Neuronal stem cell (in vitro differentiated cells): ENCODE results near the gene MCC.

Experiments used
- DNase-seq: peaks from one replicate; pipeline ENCODE4 v3.0.0-alpha.2; 2013; ENCODE audit warnings: low spot score
- H2AFZ ChIP-seq: one replicate; pipeline ENCODE4 v1.6.1; 2013; ENCODE audit warnings: mild to moderate bottlenecking, low read length, inconsistent platforms
- H2AK5ac ChIP-seq: 2 replicates; pipeline ENCODE4 v1.6.1; 2013; ENCODE audit warnings: low read depth, mild to moderate bottlenecking, inconsistent platforms, low read length, moderate library complexity, mixed read lengths
- H2BK120ac ChIP-seq: 2 replicates; pipeline ENCODE4 v1.6.1; 2013; ENCODE audit warnings: low read depth, mild to moderate bottlenecking, inconsistent platforms, low read length, moderate library complexity, mixed read lengths
- H2BK12ac ChIP-seq: one replicate; pipeline ENCODE4 v1.6.1; 2013; ENCODE audit warnings: low read length, inconsistent platforms
- H2BK15ac ChIP-seq: 2 replicates; pipeline ENCODE4 v1.6.1; 2013; ENCODE audit warnings: mild to moderate bottlenecking, low read length, inconsistent platforms, mixed read lengths
- H2BK5ac ChIP-seq: one replicate; pipeline ENCODE4 v1.6.1; 2013; ENCODE audit warnings: inconsistent platforms, mild to moderate bottlenecking, low read length, moderate library complexity
- H3K14ac ChIP-seq: one replicate; pipeline ENCODE4 v1.6.1; 2013; ENCODE audit warnings: low read length, inconsistent platforms
- H3K18ac ChIP-seq: 2 replicates; pipeline ENCODE4 v1.6.1; 2013; ENCODE audit warnings: low read length, inconsistent platforms
- H3K23ac ChIP-seq: 2 replicates; pipeline ENCODE4 v1.6.1; 2013; ENCODE audit warnings: low read depth, mild to moderate bottlenecking, mixed read lengths, low read length, inconsistent platforms; ENCODE audit not compliant: poor library complexity
- H3K27ac ChIP-seq: replicated peaks from 3 replicates; pipeline ENCODE4 v1.5.1; 2013; ENCODE audit warnings: low read length, inconsistent platforms
- H3K27me3 ChIP-seq, 3 experiments: 2 replicates each; pipeline ENCODE4 v1.6.1; 2013; ENCODE audit warnings: low read length in 3 of 3, mild to moderate bottlenecking in 2 of 3, inconsistent platforms in 1 of 3, low read depth in 1 of 3, mixed read lengths in 1 of 3, moderate library complexity in 1 of 3; ENCODE audit not compliant: control insufficient read depth in 3 of 3, insufficient read depth in 3 of 3
- H3K36me3 ChIP-seq, 2 donors: replicated peaks in 1 of 2; 2 replicates each; pipeline ENCODE4 v1.6.1; 2013; ENCODE audit warnings: low read length in 2 of 2; ENCODE audit not compliant: control insufficient read depth in 2 of 2, insufficient read depth in 2 of 2
- H3K4ac ChIP-seq: 2 replicates; pipeline ENCODE4 v1.6.1; 2013; ENCODE audit warnings: inconsistent platforms, mild to moderate bottlenecking, low read length, moderate library complexity
- H3K4me1 ChIP-seq, 2 donors: 1 replicate in 1 of 2; 2 replicates in 1 of 2; pipeline ENCODE4 v1.6.1; 2013; ENCODE audit warnings: low read length in 2 of 2, low read depth in 1 of 2; ENCODE audit not compliant: control insufficient read depth in 2 of 2, insufficient read depth in 1 of 2
- H3K4me2 ChIP-seq: one replicate; pipeline ENCODE4 v1.6.1; 2013; ENCODE audit warnings: mild to moderate bottlenecking, low read length, inconsistent platforms; ENCODE audit not compliant: insufficient read depth, poor library complexity, severe bottlenecking
- H3K4me3 ChIP-seq, 2 donors: 2 replicates each; pipeline ENCODE4 v1.5.1; 2013; ENCODE audit warnings: low read length in 2 of 2, mild to moderate bottlenecking in 2 of 2, inconsistent platforms in 1 of 2, moderate library complexity in 1 of 2
- H3K79me1 ChIP-seq: one replicate; pipeline ENCODE4 v1.6.1; 2013; ENCODE audit warnings: low read depth, mild to moderate bottlenecking, inconsistent platforms, low read length, moderate library complexity
- H3K9ac ChIP-seq: one replicate; pipeline ENCODE4 v1.6.1; 2013; ENCODE audit warnings: mild to moderate bottlenecking, low read depth, low read length, inconsistent platforms; ENCODE audit not compliant: poor library complexity
- H3K9me3 ChIP-seq, 2 donors: replicated peaks in 1 of 2; 2 replicates each; pipeline versions ENCODE3 to v1.6.1; 2013; ENCODE audit warnings: low read length in 2 of 2, mild to moderate bottlenecking in 2 of 2, inconsistent platforms in 1 of 2, low read depth in 1 of 2, mixed read lengths in 1 of 2, moderate library complexity in 1 of 2; ENCODE audit not compliant: control insufficient read depth in 2 of 2, insufficient read depth in 1 of 2
- H4K8ac ChIP-seq: one replicate; pipeline ENCODE4 v1.6.1; 2013; ENCODE audit warnings: low read depth, mild to moderate bottlenecking, inconsistent platforms, low read length, moderate library complexity
- H4K91ac ChIP-seq: one replicate; pipeline ENCODE4 v1.6.1; 2013; ENCODE audit warnings: low read length, low read depth, mild to moderate bottlenecking, inconsistent platforms; ENCODE audit not compliant: poor library complexity
- WGBS, 2 donors: extraction: QIAGEN DNeasy Blood & Tissue Kit; methylation state at CpG; one replicate each; pipeline ENCODE4 v1.1.7; 2013; ENCODE audit warnings: missing lambda C conversion rate in 2 of 2, mixed read lengths in 1 of 2; ENCODE audit not compliant: insufficient read length in 2 of 2, insufficient replicate concordance in 1 of 2; ENCODE audit errors: extremely low coverage in 2 of 2; 5-methylcytosine and 5-hydroxymethylcytosine counted together

The MCC gene

DNA sequence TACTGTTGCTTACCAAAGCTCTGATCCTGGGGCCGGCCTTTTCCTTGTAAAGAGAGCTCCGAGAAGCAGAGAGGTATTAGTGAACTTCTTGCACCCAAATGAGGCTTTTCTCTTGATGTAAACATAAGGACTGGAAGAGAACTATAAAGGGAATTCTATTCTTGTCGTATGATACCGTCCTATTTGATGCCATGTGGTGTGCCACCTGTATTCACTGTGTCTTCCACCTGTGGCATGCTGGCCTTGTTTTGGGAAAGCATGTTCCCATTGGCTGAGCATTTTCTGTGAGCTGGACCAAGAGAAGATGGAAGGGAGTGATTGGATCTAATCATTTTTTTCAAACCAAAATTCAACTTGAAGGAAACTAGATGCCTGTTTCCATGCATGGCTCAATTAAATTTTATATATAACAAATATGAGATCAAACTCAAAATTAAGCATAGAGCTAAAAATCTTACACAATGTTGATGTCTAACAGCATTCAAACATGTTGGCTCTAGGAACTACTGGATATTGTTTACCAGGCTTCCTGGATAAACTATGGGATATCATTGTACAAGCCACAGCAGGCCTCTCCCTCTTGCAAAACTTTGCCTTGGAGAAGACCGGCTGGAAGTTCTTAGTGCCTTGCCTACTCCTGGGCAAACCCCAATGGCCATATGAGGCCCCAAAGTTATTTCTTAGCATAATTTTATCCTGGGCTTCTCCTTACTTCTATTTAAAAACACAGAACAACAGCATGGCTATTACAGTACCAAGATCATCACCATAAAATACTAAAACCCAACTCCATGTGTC, 168.8 kb downstream of the MCC start:
- Histone ChIP-seq H3K18ac (no peak overlapping the region), H3K27me3 (no peaks in the 10 kb centered on the region), H3K14ac (no peak overlapping the region), H3K4ac (no peak overlapping the region), H2BK5ac (no peak overlapping the region), H4K91ac (no peak overlapping the region), H3K27ac (no peak overlapping the region), H2AK5ac (no peak overlapping the region), H3K9me3 (no peaks in the 10 kb centered on the region), H3K4me1 (no peaks in the 10 kb centered on the region), H2BK15ac (no peak overlapping the region), H2BK120ac (no peak overlapping the region), H4K8ac (no peak overlapping the region), H3K4me2 (no peak overlapping the region), H2AFZ (no peak overlapping the region), H3K79me1 (no peaks in the 10 kb centered on the region), H3K9ac (no peak overlapping the region), H3K23ac (no peak overlapping the region), H2BK12ac (no peak overlapping the region), H3K4me3 (no peak overlapping the region), H3K36me3 (no peaks in the 10 kb centered on the region)
- DNase-seq, result no peak
- WGBS, 2 donors, result no CpG with 5 or more reads among the region's 5 CpGs

DNA sequence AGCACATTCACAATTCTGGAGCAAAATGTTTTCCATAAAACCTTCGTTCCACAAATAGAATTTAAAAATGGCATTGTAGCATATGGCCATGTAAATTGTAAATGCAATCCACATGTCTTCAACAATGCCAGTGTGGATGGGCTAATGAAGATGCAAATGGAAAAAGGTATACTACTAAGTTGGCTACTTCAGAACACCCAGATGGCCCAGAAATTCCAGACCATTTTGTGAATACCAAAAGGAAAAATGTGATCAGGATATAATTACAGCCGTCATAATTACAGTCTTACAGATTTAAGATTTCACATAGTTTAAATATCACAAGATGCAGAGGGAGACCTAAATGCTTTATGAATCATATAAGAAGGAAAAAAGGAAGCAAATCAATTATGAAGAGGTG, 170.6 kb downstream of the MCC start:
- Histone ChIP-seq H3K36me3 (no peaks in the 10 kb centered on the region), H3K79me1 (no peaks in the 10 kb centered on the region), H3K27ac (no peak overlapping the region), H3K18ac (no peak overlapping the region), H2AK5ac (no peak overlapping the region), H3K9ac (no peak overlapping the region), H2BK15ac (no peak overlapping the region), H2BK5ac (no peak overlapping the region), H3K4me3 (no peak overlapping the region), H2AFZ (no peak overlapping the region), H3K23ac (no peak overlapping the region), H4K8ac (no peak overlapping the region), H3K4ac (no peak overlapping the region), H2BK120ac (no peak overlapping the region), H4K91ac (no peak overlapping the region), H2BK12ac (no peak overlapping the region), H3K14ac (no peak overlapping the region), H3K27me3 (no peaks in the 10 kb centered on the region), H3K9me3 (no peaks in the 10 kb centered on the region), H3K4me1 (no peaks in the 10 kb centered on the region), H3K4me2 (no peak overlapping the region)
- no CpG with 5 or more reads among the region's 2 CpGs for WGBS, 2 donors
- no peak for DNase-seq

DNA sequence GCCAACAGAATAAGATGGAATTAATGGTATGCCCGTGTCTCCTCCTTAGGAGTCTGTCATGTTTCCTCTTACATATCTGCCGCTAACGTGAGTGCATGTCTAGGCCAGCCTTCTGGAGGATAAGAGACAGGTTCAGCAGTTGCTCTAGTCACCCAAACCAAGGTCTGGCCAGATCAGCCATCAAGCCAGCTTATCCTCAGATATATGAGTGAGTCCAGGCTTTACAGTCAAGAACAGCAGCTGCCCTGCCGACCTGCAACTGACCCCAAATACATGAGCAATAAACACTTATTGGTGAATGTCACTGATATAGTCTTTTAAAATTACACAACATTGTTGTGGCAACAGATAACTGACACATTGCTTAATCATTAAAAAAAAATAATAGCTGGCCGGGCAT, 177.0 kb downstream of the MCC start:
- no peak overlapping the region for H3K4ac ChIP-seq
- H3K4me1 ChIP-seq, result no peaks in the 10 kb centered on the region
- no peak overlapping the region for H3K18ac ChIP-seq
- H3K79me1 ChIP-seq, result no peaks in the 10 kb centered on the region
- H2AK5ac ChIP-seq, result no peak overlapping the region
- no peak overlapping the region for H2BK15ac ChIP-seq
- H3K4me3 ChIP-seq, result no peak overlapping the region
- H4K91ac ChIP-seq, result no peak overlapping the region
- H4K8ac ChIP-seq, result no peak overlapping the region
- no peaks in the 10 kb centered on the region for H3K9me3 ChIP-seq
- no peak overlapping the region for H3K9ac ChIP-seq
- WGBS, 2 donors, result no CpG with 5 or more reads among the region's 5 CpGs
- no peak overlapping the region for H2BK12ac ChIP-seq
- no peak overlapping the region for H2BK120ac ChIP-seq
- H3K27me3 ChIP-seq, result no peaks in the 10 kb centered on the region
- no peak overlapping the region for H3K4me2 ChIP-seq
- no peaks in the 10 kb centered on the region for H3K36me3 ChIP-seq
- H3K14ac ChIP-seq, result no peak overlapping the region
- DNase-seq, result no peak
- H3K27ac ChIP-seq, result no peak overlapping the region
- H2AFZ ChIP-seq, result no peak overlapping the region
- H2BK5ac ChIP-seq, result no peak overlapping the region
- H3K23ac ChIP-seq, result no peak overlapping the region

DNA sequence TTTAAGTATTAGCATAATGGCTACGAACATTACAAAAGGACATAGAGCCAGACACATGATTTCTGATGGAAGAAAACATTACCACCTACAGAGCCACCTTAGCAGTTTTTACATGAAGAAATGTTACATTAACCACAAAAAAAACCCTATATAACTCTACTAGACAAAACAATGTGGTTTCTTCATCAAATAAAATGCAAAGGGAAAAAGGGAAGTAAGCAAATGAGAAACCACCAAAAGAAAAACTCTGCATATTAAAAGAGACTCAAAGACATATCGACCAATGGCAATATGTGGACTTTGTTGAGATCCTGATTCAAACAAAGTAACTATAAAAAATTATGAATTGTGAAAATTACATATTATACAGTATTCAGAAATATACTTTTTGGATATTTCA, 186.1 kb downstream of the MCC start:
- Histone ChIP-seq H4K8ac (no peak overlapping the region), H2AK5ac (no peak overlapping the region), H3K27ac (no peak overlapping the region), H3K36me3 (no peaks in the 10 kb centered on the region), H3K9me3 (no peaks in the 10 kb centered on the region), H3K4me1 (no peaks in the 10 kb centered on the region), H3K18ac (no peak overlapping the region), H3K4ac (no peak overlapping the region), H3K14ac (no peak overlapping the region), H2BK120ac (no peak overlapping the region), H3K27me3 (no peaks in the 10 kb centered on the region), H3K9ac (no peak overlapping the region), H2AFZ (no peak overlapping the region), H3K4me2 (no peak overlapping the region), H2BK15ac (no peak overlapping the region), H2BK5ac (no peak overlapping the region), H3K79me1 (no peaks in the 10 kb centered on the region), H3K23ac (no peak overlapping the region), H2BK12ac (no peak overlapping the region), H4K91ac (no peak overlapping the region), H3K4me3 (no peak overlapping the region)
- DNase-seq, result no peak
- WGBS, 2 donors, result no CpG with 5 or more reads among the region's 2 CpGs
